ENCODE results near the gene FAM3B.

DNA sequence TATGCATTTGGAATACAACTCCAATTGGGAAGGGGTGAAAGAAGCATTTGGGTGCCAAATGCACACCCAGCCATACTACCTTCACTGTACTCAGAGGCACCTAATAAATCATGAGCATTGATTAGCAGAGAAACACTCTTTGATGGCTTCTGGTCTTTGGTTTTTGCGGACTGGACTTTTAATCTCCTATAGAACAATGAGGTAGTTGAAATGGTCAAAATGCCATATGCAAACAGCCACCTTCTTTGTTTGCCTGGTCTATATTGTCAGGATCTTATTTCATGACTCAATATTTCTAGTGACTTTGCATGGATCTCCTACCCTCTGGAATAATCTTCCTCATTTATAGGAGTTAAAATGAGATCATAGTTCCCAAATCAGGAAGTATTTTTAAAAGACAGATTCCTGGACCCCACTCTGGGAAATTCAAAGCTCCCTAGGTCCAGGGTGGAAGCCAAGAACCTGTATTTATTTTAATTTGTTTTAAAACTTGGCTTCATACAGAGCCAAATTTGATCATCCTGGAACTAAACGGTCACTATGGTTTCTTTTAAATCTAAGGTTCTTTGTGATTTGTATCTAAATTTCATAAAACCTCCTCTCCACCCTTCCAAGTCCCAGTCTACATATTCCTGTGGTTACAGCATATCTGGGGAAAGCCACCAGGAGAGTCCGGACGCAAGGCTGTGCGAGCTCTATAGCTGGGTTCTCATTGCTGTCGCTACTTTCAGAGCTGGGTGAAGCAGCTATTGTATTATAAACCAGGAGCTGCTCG is 8.7 kb downstream of the FAM3B start:
- no peak for TF ChIP-seq YY1 (IDR thresholded peaks at IDR 0.05; ENCODE audit: insufficient read depth, insufficient read length)
- no peak for TF ChIP-seq ZNF274 (IDR thresholded peaks at IDR 0.05; ENCODE audit: low read depth, low read length)
- no peak for TF ChIP-seq SUZ12 (IDR thresholded peaks at IDR 0.05; ENCODE audit: extremely low read depth, insufficient read depth, insufficient read length)

Measured in NT2/D1 (cell line).